Measurements from ENCODE around the gene CSAD.

Gene CSAD

DNA sequence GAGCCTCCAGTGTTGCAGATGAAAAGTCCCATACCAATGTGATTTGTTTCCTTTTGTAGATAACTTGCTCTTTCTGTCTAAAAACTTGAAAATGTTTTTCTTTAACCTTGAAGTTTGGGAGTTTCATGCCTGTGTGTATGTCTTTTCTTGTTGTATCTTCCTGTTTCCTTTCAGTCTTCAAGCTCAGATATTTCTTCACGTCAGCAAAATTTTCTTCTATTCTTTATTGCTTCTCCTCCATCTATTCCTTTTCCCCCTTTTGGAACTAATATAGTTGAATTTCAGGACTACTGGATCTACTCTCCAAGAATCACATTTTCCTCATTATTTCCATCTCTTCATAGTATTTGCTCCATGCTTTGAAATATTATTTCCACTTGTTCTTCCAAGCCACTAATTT lies 53.6 kb downstream of the CSAD start:
- Histone ChIP-seq H2AFZ (ENCODE audit: low read length) (no peak overlapping the region), H3K9me3 (replicated peaks; ENCODE audit: insufficient read depth, low read length) (no peaks in the 10 kb centered on the region), H3K4me1 (ENCODE audit: low read length) (no peaks in the 10 kb centered on the region), H3K27ac (ENCODE audit: low read length) (no peak overlapping the region), H3K9me2 (replicated peaks; ENCODE audit: insufficient read depth, low read length) (no peaks in the 10 kb centered on the region), H3K36me3 (replicated peaks; ENCODE audit: insufficient read depth, low read length) (no peaks in the 10 kb centered on the region), H3K9ac (ENCODE audit: low read length) (no peak overlapping the region), H3K4me3 (ENCODE audit: low read length) (no peak overlapping the region), H3K4me2 (ENCODE audit: low read depth, low read length) (no peak overlapping the region), H3F3A (ENCODE audit: insufficient read depth, low read length) (no peaks in the 10 kb centered on the region), H4K20me1 (ENCODE audit: insufficient read depth, low read length) (no peaks in the 10 kb centered on the region), H3K79me2 (ENCODE audit: low read length) (no peaks in the 10 kb centered on the region), H3K27me3 (replicated peaks; ENCODE audit: insufficient read depth, low read length) (no peaks in the 10 kb centered on the region)
- DNase-seq = no peak
- TF ChIP-seq EZH2 (optimal IDR thresholded peaks at IDR 0.05; ENCODE audit: low read depth, low read length) (no peak), EZH2phosphoT487 (IDR thresholded peaks at IDR 0.05; ENCODE audit: low read length) (no peak)
- TF ChIP-seq, protein P1, sequence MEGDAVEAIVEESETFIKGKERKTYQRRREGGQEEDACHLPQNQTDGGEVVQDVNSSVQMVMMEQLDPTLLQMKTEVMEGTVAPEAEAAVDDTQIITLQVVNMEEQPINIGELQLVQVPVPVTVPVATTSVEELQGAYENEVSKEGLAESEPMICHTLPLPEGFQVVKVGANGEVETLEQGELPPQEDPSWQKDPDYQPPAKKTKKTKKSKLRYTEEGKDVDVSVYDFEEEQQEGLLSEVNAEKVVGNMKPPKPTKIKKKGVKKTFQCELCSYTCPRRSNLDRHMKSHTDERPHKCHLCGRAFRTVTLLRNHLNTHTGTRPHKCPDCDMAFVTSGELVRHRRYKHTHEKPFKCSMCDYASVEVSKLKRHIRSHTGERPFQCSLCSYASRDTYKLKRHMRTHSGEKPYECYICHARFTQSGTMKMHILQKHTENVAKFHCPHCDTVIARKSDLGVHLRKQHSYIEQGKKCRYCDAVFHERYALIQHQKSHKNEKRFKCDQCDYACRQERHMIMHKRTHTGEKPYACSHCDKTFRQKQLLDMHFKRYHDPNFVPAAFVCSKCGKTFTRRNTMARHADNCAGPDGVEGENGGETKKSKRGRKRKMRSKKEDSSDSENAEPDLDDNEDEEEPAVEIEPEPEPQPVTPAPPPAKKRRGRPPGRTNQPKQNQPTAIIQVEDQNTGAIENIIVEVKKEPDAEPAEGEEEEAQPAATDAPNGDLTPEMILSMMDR (IDR thresholded peaks at IDR 0.05; ENCODE audit: low read length) = no peak

DNA sequence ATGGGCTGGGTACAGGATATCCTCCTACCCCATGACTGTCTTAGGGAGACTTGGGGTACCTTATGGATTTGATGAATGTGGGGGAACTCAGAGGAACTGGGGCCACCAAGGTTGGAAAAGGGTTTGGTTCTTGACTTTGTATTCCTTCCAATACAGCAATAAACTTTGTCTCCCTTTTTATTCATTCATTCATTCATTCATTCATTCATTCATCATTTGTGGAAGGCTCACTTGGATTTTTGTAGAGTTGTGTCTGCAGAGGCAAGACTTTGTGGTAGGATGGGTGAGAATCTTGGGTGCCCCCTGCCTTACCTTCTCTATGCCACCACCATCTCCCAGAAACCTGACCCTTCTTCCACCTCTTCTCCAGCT lies 56.4 kb downstream of the CSAD start:
- Histone ChIP-seq H3K4me3 (ENCODE audit: low read length) (no peak overlapping the region), H3K27ac (ENCODE audit: low read length) (no peak overlapping the region), H3K9me2 (replicated peaks; ENCODE audit: insufficient read depth, low read length) (no peaks in the 10 kb centered on the region), H2AFZ (ENCODE audit: low read length) (no peak overlapping the region), H3K9me3 (replicated peaks; ENCODE audit: insufficient read depth, low read length) (no peaks in the 10 kb centered on the region), H3K4me1 (ENCODE audit: low read length) (no peaks in the 10 kb centered on the region), H3K9ac (ENCODE audit: low read length) (no peak overlapping the region), H3K36me3 (replicated peaks; ENCODE audit: insufficient read depth, low read length) (no peaks in the 10 kb centered on the region), H3F3A (ENCODE audit: insufficient read depth, low read length) (no peaks in the 10 kb centered on the region), H3K4me2 (ENCODE audit: low read depth, low read length) (no peak overlapping the region), H3K27me3 (replicated peaks; ENCODE audit: insufficient read depth, low read length) (no peaks in the 10 kb centered on the region), H4K20me1 (ENCODE audit: insufficient read depth, low read length) (no peaks in the 10 kb centered on the region), H3K79me2 (ENCODE audit: low read length) (no peaks in the 10 kb centered on the region)
- no peak for TF ChIP-seq EZH2 (optimal IDR thresholded peaks at IDR 0.05; ENCODE audit: low read depth, low read length)
- TF ChIP-seq, protein P1 (IDR thresholded peaks at IDR 0.05; ENCODE audit: low read length) = no peak
- TF ChIP-seq EZH2phosphoT487 (IDR thresholded peaks at IDR 0.05; ENCODE audit: low read length) = no peak
- no peak for DNase-seq

DNA sequence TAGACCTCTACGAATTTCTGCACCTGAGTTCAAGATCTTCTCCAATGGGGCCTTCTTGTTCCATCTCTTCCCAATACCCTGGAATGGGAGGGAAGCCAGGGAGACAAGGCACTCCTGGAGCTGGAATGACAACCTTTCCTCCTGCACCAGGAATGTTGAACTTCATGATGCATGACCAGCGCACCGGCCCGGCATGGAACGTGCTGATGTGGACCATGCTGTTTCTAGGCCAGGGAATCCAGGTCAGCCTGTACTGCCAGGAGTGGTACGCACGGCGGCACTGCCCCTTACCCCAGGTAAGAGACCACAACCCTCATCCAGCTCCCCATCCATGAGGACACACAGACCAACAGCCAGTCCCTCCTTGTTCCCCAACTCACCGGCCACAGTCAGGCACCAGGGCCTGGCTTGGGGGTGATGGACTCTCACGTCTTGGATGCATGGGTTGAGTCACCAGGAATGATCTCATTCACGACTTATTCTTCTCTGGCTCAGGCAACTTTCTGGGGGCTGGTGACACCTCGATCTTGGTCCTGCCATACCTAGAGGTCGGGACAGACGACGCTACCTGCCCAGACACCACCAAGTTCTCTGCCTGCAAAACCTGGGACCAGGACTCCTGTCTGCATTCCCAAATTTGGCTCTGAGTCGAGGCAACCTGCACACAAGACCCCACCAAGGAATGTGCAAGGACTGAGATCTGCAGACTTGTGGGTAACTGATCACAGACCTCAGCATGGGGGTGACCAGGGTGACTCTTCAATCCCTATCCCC lies 57.0 kb downstream of the CSAD start:
- H2AFZ ChIP-seq (ENCODE audit: low read length) = no peak overlapping the region
- no peak for DNase-seq
- H3K9me2 ChIP-seq (replicated peaks; ENCODE audit: insufficient read depth, low read length) = no peaks in the 10 kb centered on the region
- no peak for TF ChIP-seq EZH2 (optimal IDR thresholded peaks at IDR 0.05; ENCODE audit: low read depth, low read length)
- no peak for TF ChIP-seq EZH2phosphoT487 (IDR thresholded peaks at IDR 0.05; ENCODE audit: low read length)
- TF ChIP-seq, protein P1 (IDR thresholded peaks at IDR 0.05; ENCODE audit: low read length) = no peak
- no peaks in the 10 kb centered on the region for H4K20me1 ChIP-seq (ENCODE audit: insufficient read depth, low read length)
- no peak overlapping the region for H3K9ac ChIP-seq (ENCODE audit: low read length)
- no peak overlapping the region for H3K27ac ChIP-seq (ENCODE audit: low read length)
- no peak overlapping the region for H3K4me2 ChIP-seq (ENCODE audit: low read depth, low read length)
- no peaks in the 10 kb centered on the region for H3K36me3 ChIP-seq (replicated peaks; ENCODE audit: insufficient read depth, low read length)
- no peaks in the 10 kb centered on the region for H3K79me2 ChIP-seq (ENCODE audit: low read length)
- no peaks in the 10 kb centered on the region for H3F3A ChIP-seq (ENCODE audit: insufficient read depth, low read length)
- H3K4me3 ChIP-seq (ENCODE audit: low read length) = no peak overlapping the region
- H3K4me1 ChIP-seq (ENCODE audit: low read length) = no peaks in the 10 kb centered on the region
- H3K9me3 ChIP-seq (replicated peaks; ENCODE audit: insufficient read depth, low read length) = no peaks in the 10 kb centered on the region
- no peaks in the 10 kb centered on the region for H3K27me3 ChIP-seq (replicated peaks; ENCODE audit: insufficient read depth, low read length)

Measured in MM.1S (cell line).